DLD1 (cell line): Measurements from ENCODE around the gene UVRAG.

ENCODE experiments used
- in situ Hi-C: cut with HindIII; loops from 2 replicates; pipeline ENCODE4 v1.10.0; 2017; ENCODE audit warnings: low sequenced_read_pairs

The UVRAG gene

DNA sequence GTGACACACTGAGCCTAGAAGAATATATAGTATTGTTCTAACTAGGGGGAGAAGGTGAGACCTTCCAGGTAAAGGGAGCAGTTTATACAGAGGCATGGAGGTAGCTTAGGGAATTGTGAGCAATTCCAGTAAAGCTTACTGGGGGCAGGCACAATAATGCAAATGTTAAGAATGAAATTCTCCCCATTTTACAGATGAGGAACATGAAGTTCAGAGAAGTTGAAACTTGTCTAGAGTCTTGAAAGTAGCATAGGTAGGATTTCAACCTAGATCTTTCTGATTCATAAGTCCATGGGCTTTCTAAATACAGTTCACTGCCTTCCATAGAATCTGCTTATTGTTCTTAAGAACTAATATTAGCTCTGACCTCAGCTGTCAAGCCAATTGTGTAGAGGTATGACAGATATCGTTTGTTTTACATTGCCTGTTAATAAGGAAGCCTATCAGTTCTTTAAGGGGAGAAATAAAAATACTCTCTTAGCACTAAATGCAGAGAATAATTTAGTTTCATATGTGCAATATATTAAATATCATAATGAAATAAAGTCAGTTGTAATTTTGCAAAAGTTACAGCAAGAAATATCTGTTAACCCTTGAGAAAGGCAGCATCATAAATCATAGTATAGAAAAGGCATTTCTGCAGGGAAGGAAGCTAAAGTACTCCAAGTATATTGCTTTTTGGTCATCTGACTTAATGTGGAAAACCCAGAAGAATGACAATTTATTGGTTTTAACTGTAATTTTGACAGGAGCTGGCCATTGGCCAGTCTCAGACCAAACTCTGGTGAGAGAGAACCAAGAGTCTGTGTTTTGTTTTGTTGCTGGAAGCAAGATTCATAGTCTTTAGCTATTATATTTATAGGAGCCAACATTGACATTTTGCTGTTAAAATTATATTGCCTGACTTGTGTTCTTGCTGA, 181.8 kb downstream of the UVRAG start:
- in situ Hi-C loops = no loop called here

DNA sequence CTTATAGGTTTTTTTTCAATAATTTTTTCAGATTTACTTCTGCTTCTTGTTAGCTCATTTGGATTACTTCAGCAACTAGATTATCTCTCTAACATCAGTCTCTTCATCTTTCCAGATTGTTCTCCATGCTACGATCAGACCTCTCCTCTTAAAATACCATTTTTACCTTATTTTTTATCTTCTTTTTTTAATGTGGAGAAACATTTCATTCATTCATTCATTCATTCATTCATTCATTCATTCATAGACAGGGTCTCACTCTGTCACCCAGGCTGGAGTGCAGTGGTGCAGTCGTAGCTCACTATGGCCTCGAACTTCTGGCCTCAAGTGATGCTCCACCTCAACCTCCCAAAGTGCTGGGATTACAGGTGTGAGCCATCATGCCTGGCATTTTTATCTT, 189.4 kb downstream of the UVRAG start:
- in situ Hi-C loops = no loop called here

DNA sequence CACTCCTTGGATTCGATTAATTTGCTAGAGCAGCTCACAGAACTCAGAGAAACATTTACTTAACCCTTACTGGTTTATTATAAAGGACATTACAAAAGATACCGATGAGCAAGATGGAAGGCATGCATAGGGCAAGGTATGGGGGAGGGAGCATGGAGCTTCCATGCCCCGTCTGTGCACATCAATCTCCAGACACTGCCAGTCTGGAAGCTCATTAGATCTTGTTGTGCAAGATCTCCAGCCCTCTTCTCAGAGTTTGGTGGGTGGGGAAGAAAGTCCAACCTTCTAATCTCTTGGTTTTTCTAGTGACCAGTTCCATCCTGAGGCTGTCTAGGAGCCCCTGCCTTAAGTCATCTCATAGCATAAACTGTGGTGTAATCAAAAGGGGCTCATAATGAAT, 190.7 kb downstream of the UVRAG start:
- in situ Hi-C loops = no loop called here

DNA sequence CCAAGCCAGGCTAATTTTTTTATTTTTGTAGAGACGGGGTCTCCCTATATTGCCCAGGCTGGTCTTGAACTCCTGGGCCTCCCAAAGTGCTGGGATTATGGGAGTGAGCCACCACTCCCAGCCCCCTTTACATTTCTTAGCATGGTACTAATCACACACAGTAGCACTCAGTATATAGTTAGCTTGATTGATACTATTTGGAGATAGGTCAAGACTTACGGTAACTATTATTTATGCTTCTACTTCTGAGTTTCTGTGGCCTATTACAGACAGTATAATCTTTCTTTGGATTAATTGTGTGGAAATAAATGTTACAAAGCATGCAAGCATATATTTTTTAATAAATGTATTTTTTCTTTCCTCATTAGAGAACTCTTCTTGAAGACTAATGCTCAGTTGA, 192.2 kb downstream of the UVRAG start:
- in situ Hi-C loops = no loop called here

DNA sequence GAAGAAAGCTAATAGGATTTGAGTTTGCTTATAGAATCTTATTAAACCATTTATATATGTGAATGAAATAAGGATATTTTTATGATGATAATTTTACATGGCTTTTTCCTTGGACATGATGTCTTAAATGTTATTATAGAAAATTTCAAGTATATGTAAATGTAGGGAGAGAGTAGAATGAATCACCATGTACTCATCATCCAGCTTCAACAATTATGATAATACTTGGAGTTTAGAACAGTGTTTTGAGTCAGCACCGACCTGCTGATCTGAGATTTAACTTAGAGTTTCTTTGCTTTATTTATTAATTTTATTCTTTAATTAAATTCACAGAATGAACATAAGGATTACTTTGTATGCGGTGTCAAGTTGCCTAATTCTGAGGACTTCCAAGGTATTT, 193.5 kb downstream of the UVRAG start:
- in situ Hi-C loops = no loop called here

DNA sequence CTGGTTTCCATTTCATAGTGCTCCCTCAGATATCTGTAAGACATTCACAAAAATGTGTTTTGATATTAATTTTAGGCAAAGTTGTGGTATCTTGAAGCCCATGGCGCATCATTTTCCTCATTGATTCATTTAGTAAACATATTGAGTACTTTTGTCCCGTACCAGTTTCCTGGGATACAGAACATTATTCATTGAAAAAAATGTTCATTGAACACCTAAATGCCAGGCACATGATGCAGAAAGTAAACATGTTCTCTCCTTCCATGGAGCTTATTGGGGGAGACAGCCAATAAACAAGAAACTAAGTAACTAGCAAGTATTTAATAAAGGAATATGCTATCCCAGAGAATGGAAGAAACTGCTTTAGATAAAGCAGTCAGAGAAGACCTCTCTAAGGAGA, 195.0 kb downstream of the UVRAG start:
- in situ Hi-C loops = no loop called here

DNA sequence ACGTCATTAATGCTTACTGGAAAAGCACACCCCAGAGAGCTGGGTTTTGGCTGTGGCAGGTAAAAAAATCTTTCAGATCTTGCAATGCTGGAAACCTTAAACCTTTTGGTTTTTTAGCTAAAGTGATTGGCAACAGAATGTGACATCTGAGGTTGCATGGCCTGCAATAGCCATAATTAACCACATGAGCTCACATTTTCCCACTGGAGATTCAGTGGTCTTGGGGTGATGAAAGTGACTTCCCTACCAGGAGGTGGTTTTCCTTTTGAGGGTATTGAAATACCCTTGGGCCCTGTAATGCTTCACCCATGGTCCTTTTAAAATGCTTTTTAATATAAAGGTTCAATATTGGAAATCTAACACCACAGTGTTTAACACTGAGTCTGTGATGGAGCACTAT, 198.5 kb downstream of the UVRAG start:
- in situ Hi-C loops = no loop called here

DNA sequence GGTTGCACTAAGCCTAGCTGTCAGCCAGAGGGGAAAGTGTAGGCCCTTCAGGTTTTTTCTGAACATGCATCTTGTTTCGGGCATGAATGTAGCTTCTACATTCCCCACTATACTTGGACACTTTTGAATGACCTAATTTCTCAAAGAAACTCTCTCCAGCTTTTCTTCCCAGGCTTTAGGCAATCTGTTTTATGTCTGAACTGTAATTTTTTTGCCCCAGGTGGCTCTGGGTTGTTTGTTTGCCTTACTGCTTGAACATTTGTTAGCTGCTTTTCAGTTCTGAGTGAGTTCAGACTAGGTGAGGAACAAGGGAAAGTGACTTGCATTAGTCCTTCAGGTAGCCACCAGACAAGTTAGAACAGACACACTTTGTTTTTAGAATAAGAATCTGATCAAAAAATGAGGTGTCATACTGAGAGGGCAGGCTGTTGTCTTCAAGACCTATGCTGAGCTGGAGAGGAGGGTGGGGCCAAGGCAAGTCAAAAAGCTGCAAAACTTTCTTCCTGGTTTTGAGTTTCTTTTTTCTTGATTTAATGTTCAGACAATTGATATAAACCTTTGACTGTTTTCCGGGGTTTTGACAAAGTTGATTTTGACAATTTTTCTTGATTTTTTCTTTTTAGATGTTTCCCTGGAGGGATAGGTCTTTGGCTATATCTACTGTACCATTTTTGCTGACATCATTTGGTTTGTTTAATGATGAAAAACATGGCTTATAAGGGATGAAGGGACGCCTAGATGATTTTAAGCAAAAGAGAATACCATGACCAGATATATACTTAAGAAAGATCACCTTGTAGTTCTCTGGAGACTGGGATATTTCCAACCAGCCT, 208.4 kb downstream of the UVRAG start:
- in situ Hi-C loops = no loop called here

DNA sequence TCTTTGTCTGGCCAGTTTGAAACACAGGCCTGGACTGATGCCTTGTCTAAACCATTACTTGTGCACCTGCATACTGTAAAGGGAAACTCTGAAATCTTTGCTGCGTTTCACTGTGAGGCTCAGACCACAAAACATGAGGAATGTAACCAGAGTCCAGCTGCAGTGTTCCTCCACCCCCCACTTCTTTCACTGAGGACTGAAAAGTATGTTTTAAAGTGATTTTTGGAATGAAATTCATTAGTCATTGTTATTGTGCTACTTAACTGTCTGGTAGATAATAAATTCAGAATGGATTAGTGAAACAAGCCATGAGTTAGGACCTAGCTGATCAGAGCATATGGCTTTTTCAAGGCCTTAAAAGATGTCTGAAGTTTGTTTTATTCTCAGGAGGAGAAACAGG, 210.1 kb downstream of the UVRAG start:
- in situ Hi-C loops = no loop called here

DNA sequence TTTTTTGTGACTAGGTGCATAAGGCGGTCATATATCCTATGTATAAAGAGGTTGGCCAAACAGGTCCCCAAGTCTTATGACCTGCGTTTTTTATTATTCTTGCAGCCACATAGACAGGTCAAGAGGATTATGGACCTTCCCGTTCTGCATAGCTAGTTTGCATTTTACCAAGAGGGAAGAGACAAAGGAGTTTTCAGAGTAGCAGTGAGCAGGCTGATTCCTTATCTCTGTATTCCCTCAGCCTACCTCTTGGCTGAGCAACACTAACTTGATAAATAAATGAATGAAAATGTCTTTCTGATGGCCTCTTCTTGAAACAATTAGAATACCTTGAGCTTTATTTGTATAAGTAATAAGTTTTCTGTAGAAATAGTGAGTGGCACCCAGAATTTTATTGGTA, 210.8 kb downstream of the UVRAG start:
- in situ Hi-C loops = no loop called here

DNA sequence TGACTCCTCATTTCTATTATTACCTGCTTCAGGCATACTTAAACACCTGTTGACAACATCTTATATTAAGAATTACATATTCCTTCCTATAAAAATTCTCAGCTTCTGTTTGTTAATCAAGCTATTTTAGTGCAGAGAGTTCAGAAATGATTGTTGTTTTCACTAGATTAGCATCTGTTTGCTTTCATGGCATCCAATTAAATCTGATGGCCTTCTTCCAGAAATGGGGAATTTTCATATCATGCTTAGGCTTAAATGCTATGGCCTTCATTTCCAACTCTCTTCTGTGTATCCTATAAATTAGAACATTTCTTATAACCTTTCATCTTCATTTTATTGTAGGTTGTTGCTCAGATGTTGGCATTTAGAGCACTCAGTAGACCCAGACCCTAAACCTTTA, 211.3 kb downstream of the UVRAG start:
- in situ Hi-C loops = no loop called here

DNA sequence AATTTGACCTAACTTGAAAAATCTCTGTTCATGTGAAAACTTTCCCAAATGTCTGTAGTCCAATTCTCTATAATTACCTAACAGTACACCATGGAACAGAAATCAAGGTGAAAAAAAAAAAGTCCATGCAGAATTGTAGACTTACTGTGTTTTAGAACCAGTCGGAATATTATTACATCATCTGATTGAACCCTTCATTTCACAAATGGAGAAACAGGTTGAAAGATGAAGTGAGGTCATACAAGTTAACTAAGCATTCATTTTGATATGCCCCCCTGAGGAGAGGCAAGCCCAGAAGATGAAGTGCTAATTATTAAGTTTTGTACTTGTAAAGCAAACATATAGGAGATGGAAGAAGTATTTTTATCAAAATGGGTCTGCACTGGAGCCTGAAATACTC, 211.9 kb downstream of the UVRAG start:
- in situ Hi-C loops = no loop called here

DNA sequence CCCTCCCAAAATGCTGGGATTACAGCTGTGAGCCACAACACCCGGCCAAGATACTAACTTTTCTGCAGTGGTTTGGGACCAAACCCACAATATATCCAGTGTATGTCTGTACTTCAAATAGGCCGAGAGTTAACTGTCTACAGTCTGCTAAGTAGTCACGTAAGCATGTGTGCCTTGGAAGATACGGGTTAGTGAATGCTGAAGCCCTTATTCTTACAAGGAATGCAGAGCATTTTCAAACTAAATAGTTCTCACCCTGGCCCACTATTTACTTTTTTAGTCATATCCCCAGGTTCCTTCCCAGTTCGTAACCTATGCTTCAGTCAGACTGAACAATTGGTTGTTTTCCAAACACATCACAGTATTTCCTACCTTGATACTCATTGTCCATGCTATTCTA, 215.3 kb downstream of the UVRAG start:
- in situ Hi-C loops = no loop called here

DNA sequence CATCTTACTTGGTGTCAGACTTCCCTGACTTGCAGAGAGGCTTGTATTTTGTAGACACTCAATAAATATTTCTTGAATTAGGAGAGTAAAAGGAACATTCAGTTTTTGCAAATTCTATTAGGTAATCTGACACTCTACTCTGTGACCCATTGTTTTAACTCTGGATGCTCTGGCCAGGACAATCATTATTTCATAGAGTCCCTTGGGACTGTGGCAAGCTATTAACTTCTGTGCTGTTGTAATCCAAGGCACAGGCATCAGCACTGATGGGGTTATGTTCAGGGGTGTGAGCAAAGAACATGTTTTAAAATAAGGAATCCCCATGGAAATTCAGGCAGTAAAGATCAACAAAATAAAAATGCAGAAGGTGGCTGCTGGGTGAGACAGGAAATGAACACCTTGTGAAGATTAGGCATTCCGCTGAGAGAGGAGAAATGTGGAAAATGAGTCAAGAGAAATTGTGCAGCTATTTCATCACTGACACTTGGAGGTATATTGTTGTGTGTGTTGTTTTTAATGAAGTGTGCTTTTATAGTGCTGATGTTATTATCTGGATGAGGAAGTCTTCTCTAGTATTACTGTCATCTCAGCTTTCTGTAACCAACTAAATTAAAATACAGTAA, 216.1 kb downstream of the UVRAG start:
- in situ Hi-C loops = no loop called here

DNA sequence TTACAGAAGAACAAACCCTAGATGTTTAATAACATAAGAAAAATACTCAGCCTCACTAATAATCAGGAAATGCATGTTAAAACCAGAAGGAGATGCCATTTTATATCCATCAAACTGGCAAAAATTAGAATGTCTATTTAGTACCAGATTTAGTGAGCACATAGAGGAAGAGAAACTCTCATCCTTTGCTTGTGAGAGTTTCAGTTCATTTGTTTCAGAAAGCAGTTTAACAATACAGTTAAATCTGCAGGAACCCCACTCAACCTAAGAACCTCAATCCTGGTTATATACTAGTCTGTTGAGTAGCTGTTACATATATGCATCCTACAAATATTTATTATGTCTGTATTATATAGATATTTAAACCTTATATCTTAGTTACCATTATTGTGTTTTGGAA, 218.7 kb downstream of the UVRAG start:
- in situ Hi-C loops = no loop called here

DNA sequence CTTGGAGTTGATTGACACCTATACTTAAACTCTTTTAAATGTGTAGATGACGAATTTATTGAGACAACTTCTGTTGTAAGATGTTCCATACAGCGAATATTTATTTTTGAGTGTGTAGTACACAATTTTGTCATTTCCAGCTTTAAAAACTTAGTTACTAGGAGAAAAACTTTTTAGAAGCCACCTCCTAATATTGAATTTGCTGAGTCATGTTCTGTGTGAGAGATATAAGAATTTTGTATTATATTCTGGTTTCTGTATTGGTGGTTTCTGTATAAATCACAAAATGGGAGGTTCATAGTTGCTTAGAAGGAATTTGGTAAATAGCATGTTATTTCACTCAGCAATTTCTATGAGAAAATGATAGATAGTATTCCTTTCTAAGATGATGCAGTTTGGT, 220.0 kb downstream of the UVRAG start:
- in situ Hi-C loops = no loop called here

DNA sequence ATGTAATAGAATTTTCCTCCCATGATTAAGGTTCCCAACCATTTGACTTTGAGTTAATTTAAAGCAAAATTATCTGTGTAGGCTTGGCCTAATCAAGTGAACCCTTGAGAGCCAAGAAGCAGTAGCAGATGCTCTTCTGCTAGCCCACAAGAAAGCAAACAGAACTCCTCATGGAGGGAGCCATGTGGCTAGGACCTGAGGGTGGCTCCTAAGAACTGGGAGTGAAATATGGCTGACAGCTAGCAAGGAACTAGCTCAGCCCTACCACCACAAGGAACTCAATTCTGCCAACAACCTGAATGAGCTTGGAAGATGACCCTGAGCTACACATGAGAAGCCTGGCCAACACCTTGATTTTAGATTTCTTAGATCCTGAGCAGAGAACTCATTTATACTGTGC, 223.6 kb downstream of the UVRAG start:
- in situ Hi-C loops = no loop called here

DNA sequence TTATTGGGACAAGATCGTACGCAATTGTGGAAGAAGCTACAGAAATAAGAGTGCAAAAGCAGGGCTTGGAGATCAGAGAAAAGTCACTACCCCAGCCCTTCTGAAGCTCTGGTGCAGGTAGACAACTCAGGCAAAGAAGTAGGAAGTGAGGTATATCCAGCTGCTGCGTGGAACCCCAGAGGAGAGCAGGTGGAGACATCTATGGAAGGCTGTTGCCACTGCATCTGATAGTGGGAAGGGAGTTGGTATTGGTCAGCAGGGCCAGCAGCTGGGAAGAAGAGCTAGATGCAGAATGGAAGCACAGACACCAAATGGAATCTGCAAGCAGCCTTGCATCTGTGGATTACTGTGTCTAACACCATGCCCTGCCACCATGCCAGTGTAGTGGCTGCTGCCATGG, 226.2 kb downstream of the UVRAG start:
- in situ Hi-C loops = no loop called here

DNA sequence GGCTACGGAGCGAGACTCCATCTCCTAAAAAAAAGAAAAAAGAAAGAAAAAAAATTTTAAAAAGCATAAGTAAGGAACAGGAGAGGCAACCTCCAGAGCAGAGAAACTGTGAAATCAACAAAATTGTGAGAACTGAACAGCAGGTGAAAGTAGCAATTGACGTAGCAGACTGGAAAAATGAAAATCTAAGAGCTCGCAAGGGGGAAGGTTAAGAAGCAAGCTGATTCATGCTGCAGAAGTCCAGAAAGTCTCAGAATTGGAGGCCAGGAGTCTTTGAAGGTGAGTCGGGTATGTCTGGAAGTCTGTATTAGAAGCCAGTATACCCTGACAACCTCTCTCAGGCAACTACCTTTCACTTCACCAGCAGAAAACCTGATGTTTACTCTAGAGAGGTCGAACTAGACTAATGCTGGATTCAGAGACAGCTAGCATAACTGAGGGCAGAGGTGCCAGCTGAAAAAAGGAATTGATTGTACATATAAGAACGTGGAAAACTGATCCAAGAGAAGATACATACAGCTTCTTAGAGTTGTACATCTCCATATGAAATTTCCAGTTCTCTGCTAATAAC, 229.8 kb downstream of the UVRAG start:
- in situ Hi-C loops = no loop called here

DNA sequence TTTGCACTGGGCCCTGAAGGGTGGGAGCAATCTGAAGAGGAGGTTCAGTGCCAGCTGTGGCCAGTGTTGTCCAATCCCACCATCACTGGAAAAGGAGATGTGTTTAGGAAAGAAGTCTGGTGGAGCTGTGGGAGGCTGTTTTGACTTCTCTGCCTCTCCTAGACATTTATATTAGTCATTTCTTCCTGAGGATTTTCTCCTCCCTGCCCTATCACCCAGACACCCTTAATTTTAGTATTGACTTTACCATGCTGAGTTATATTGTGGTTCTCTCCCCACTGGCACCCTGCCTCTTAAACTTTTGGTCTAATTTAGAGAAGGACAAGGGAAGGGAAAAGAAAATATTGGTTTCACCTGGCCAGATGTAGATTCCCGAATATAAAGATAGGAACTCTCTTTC, 232.2 kb downstream of the UVRAG start:
- in situ Hi-C loops = no loop called here

DNA sequence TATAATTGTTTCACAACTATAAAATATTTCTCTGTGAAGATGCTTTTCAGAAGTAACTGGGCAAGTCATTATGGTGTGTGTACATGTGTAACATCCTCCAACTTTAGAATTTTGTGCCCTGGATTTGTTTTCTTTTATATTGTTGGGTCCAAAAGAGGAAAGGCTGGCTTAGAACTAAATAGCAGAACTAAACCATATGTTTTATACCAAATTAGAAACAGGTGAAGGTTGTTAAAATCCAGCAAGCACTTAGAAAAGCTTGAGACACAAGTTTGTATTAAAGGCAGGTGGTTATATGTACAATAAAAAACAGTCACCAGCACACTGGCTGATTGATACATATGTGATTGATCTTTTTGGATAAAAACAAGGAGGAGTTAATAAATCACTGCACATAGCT, 232.8 kb downstream of the UVRAG start:
- in situ Hi-C loops = no loop called here
